HG02973 (cell line): ENCODE measurements around the gene PDE9A.

Experiments used
- ATAC-seq: cut with Tn5 transposase; IDR thresholded peaks from one replicate; pipeline ENCODE4 v1.9.1; 2021; ENCODE audit warnings: moderate library complexity; ENCODE audit not compliant: unreplicated experiment

PDE9A gene

DNA sequence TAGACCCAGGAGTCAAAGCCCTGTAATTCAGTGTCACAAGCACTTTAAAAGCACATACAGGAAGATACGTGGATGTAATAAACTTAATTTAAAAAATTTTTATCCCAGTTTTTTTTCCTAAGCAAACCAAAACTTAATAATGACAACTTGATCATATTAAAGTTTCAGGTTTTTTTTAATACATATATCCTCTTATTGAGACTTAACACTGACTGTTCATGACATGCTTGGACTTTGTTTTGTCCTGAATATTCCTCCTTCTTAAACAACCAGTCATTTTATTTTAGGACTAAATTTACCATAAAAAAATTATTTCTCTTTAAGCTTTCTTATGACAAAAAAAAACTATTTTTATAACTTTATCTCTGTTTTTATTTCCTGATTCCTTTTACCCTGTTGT, 161.8 kb downstream of the PDE9A start:
- no peak for ATAC-seq

DNA sequence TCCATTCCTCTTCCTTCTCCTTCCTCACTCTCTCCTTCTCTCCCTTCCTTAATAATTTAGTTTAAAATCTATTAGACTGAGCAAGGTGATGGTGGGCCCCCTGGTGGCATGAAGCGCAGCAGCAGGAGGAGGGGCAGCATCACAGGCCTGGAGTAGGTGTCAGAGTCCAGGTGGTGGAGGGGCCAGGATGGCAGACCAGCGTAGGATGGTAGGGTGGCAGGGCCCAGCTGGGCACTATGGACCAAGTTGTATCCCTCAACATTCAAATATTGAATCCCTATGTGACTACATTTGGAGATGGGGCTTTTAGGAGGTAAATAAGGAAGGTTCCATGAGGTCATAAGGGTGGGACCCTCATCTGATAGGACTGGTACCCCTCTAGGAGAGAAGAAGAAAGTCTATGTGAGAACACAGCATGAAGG, 164.9 kb downstream of the PDE9A start:
- ATAC-seq = no peak

DNA sequence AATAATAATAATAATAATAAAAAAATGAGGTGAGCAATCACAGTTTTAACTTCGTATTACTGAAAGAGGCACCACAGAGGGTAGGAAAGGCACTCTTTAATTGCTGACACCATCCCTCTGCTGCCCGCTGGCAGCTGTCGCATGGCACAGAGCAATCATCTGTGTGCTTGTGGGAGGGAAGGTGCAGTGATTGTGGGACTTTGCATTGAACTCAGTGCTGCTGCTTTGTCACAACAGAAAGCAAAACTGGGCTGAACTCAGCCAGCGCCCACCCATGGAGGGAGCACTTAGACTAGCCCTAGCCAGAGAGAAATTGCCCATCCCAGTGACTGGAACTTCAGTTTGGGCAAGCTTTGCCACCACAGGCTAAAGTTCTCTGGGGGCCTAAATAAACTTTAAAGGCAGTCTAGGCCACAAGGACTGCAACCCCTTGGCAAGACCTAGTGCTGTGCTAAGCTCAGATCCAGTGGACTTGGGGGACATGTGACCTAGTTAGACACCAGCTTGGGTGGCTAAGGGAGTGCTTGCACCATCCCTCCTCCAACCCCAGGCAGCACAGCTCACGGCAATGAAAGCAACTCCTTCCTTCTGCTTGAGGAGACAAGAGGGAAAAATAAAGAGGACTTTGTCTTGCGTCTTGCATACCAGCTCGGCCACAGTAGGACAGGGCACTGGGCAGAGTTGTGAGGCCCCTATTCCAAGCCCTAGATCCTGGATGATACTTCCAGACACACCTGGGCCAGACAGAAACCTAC, 166.6 kb downstream of the PDE9A start:
- ATAC-seq = no peak

DNA sequence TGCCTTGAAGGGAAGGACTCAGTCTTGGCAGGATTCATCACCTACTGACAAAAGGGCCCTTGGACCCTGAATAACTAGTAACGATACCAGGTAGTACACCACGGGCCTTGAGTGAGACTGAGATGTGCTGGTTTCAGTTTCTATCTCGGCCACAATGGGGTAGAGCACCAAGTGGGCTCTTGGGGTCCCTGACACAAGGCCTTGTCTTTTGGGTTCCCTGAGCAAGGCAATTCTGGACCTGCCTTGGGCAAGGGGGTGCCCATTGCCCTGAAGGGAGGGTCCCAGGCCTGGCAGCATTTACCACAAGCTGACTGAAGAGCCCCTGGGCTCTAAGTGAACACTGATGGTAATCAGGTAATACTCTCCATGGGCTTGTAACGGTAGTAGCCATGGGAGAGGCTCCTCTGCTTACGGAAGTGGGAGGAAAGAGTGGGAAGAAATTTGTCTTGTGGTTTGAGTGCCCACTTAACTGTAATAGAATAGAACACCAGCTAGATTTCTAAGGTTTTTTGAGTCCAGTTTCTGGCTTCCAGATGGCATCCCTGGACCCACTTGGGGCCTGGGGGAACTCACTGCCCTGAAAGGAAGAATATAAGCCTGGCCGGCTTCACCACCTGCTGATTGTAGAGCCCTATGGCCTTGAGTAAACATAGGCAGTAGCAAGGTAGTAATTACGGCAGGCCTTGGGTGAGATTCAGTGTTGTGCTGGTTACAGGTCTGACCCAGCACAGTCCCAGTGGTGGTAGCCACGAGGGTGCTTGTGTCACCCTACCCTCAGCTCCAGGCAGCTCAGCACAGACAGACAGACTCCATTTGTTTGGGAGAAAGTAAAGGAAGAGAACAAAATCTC, 167.4 kb downstream of the PDE9A start:
- no peak for ATAC-seq
